ENCODE measurements around the gene SRGAP3.

SRGAP3 gene

DNA sequence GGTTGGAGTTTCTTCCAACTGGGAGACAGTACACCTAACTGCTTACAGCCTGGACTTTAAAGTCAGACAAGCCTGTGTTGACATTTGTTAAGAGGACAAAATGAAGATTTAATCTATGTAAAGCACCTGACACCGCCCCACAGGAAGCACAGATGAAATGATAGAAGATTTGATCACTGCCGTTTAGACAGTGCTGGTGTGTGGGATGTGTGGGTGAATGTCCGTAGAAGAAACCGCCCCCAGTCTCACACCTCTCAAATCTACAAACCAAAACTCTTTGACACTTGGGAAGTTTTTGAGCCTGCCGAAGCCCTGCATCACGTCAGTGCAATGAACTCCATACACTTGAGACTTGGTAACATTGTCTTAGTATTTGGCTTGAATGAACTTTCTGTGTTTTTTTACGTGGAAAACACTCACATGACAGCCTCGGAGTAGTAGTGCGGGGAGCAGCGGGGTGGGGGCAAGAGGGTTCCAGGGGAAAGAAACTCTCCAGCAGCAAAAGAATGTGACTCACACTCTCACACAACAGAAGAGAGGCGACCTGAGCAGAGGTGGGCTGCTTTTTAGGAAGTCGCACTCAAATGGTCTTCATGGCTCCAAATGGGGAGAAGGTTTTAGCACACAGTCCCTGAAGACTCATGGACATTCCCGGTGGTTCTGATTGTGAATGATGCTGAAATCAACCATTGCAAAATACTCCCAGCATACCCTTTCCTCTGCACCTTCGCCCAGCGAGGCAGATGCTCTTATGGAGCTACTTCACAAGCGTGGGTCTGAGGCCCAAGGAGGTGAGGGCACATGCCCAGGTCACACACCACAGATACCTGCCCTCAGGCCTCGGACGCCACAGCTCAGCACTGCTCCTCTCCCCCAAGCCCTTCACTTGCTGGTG is 79.2 kb downstream of the SRGAP3 start:
- DNase-seq = peak in 1 of 2 donors; percentile 9

DNA sequence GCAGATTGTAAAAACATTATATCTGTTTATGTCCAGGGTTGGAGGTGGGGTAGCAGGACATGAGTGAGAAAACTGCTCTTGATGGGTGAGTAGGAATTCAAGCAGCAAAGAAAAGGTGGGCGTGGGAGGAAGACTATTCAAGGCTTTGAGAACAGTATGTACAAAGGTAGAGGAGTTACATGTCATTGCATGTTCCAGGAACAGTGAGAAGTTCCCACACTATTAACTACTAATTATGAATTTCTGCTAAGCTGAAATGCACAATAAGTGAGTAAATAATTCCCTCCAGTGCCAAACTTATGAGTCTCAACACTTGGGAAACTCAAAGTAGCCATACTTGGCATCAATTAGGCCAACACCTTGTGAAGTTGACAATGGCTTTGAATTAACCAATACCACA is 80.1 kb downstream of the SRGAP3 start:
- DNase-seq = no peak

DNA sequence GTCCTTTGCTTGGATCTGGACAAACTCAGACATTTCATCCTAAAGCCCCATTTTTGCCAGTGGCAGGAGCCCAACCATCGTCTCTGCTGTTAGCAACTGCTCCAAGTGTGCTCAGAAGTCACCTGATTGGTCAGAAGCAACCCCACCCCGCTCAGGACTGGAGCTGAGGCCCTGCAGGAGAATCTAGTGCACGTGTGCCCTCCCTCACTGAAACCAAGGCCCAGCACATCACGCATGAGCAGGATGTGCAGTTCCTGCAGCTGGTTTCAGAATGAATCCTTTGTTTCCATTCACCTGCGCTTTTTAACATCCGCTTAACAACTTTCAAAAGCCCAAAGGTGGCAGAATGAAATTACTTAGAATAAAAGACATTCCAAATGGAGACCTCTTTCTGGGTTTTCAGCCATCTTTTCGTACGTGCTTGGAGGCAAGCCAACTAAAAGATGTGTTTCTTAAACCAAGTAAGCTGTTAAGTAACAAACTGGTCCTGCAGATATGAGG is 81.2 kb downstream of the SRGAP3 start:
- DNase-seq = peak in 1 of 2 donors; percentile 20

DNA sequence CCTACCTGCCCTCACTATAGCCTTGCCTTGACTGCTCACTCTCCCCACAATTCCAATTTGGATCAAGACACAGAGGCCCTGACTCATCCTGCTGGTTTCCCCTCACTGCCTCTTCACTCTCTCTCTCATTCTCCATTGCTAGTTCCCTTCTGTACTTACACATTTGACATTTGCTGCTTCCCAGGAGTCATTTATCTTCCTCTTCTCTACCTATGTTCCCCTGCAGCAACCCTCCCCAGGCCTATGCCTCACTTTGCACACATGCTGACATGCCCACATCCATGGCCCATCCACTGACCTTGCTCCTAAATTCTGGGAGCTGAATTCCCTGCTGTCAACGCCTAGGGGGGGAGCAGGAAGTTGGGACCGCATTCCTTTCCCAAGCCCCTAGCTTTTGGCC is 82.2 kb downstream of the SRGAP3 start:
- DNase-seq = no peak

DNA sequence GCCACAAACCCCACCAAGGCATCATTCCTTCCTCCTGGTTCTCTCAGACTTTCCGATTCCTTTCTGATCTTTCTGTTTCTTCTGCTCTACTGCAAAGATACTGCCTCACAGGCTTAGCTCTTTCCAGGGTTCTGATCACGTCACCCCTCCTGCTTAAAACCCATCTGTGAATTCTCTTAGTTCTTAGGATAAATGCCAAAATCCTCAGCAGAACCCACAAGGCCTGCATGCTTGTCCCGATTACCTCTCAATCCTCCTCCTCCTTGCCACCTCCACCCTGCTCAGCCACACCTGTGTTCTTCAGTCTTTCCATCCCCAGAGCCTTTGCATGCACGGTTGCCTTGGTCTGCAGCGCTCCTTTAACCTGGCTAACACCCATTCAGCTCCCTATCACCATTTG is 84.0 kb downstream of the SRGAP3 start:
- DNase-seq = no peak

DNA sequence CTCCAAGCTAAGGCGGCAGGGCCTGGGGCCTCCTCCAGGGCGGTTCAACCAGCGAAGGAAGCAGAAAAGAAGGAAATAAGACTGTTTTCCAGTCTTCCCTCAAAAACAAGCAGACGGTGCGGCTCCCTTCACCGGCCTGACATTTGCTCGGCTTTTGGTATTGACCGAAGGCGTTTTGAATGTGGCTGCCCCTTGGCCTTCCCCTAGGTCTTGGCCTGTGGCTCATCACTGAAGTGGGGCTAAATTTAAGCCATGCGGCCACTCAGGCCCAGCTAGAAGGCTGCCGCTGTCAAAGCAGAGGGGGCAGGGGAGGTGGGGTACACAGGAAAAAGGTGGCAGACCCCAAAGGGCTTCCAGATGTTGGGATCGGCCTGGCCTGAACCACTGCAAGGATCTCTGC is 86.2 kb downstream of the SRGAP3 start:
- DNase-seq = no peak

DNA sequence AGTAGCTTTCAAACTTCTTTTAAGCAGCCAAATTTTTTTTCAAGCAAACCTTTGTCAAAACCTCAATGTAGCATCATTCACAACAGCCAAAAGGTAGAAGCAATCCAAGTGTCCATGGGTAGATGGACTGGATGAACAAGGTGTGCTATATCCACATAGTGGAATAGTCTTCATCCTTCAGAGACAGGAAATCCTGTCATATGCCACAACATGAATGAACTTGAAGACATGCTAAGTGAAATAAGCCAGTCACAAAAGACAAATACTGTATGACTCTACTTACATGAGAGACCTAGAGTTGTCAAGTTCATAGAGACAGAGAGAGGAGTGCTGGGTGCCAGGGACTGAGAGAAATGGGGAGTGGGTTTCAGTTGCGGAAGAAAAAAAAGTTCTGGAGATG is 87.6 kb downstream of the SRGAP3 start:
- DNase-seq = no peak

DNA sequence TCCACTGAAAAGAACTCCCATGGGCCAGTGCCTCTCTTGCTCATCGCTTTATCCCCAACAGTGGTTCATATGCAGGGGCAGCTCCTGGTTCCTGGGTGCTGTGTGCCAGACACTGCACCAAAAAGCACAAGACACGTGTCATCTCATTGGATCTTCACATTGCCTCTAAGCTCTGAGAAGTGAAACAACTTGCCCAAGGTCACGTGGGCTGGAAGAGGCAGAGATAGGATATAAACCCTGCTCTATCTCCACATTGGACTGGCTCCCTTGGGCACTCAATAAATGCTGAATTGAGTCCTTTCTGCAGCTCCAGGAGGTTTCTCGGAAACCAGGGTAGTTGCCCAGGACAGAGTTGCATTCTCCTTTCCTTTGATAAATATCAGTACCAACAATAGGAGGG is 88.1 kb downstream of the SRGAP3 start:
- DNase-seq = no peak

DNA sequence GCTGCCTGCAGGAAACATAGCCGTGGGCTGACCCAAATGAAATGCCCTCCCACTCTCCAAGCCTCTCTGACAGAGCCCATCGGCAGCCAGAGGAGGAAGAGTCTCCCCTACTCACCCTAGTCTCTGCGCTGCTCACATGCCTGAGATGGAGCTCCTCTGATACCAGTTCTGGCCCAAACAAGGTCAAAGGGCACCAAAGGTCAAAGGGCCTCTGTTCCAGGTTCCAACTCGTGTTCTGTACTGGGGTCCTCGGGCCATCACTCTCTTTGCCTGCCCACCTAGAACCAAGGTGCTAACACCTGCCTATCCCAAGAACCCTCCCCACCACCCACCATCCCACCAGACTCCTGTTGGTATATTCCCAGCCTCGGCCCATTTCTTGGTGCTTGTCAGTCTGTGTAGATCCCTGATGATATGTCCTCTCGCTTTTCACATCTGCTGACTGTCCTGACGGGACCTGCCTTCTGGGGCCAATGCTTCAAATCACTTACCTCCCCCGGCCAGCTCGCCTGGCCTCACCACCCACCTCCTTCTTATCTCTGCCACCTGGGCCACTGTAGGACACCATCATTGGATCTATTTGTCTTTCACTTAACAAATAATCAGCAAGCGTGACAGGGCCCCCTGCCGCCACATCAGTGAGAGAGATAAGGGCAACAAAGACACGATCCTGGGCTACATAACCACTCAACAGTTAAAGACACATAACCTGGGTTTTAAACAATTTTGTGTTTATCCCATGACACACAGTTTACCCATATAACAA is 90.4 kb downstream of the SRGAP3 start:
- DNase-seq = no peak

DNA sequence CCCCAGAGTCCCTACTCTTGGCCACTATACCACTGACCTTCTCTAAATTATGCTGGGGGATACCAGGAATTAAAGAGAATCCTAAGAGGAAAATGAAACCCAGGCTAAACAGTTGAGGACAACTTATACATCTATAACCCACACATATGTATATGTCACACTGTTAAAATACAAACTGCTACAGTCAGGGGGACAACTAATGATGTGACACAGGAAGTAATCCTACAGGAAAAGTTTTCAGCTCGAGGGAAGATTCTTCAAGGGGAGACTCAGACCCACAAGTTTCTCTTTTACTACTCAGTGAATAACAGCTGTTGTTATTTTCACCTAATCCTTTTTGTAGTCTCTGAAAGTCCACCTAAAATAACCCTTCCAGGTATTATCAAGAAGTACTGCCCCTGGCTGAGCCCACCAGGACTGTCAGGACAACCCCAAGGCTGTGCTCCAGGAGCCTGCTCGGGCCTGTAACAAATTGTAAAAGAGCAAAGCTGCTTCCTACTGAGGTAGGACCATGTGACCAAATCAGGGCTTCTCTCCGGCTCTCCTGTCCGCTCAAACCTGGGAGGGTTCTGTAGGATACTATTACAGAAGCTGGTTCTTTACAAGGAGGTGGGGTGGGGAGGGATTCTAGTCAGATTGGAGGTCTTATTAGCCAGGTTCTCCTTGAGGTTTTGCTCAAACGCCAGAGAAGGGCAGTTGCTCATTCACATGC is 91.6 kb downstream of the SRGAP3 start:
- DNase-seq = no peak

DNA sequence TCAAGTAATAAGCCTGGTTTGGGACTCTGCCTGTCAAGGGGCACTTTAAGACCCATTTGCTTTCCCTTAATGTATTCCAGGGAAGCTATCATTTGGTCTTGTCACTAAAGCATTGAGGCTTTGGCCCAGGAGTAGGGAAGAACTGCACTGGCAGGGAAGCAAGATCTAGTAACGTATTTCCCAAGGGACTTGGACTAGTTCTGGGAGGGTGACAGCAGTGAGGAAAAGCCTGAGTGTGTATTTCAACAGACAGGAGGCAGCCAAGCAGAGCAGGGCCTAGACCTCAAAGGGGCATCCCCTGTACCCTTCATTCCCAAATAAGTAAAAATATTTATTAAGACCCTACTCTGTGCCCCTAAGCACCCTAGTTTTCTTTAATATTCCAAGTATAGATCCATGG is 92.8 kb downstream of the SRGAP3 start:
- no peak for DNase-seq

DNA sequence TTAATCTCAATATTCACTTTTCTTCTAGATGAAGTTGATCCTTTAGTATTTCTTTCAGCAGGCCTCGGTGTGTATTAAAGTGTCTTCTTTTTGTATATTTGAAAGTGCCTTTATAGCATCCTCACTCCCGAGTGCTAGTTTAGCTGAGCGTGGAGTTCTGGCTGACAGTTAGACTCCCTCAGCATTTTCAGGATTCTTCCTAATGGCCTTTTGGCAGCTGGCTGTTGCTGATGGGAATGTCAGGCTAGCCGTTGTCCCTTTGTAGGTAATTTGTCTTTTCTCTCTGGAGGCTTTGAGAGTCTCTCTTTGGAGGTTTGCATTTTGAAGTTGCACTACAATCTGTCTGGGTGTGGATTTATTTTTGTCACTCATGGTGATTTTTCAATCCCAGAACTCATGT is 94.4 kb downstream of the SRGAP3 start:
- no peak for DNase-seq

DNA sequence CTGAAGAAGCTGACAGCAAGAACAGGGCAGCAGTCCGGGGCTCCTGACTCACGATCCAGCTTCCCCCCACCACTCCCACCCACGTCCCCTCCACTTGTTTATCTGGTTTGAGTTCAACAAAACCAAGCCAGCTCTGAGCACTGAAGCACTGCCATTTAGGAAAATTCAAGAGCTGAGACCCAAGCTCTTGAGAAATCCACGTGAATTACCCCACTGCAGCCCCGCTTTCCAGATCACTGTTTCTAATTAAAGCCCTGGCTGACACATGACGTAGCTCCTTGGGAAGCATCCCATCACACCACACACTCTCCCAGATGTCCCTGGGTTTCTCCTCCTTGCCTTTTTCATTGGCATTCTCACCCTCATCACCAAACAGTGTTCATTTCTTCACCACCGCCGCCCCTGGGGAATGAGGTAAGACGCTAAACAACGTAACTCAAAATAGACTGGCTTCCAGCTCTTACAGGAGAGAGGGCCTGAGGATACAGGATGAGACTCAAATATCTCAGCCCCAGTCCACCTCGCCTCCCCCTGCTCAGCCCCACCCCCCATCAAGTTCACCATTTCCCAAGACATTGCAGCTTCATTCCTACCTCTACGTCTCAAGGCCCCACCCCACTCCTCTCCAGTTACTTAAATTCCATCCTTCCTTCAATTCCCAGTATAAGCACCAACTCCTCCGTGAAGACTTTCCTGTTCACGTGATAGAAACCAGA is 95.4 kb downstream of the SRGAP3 start:
- no peak for DNase-seq

DNA sequence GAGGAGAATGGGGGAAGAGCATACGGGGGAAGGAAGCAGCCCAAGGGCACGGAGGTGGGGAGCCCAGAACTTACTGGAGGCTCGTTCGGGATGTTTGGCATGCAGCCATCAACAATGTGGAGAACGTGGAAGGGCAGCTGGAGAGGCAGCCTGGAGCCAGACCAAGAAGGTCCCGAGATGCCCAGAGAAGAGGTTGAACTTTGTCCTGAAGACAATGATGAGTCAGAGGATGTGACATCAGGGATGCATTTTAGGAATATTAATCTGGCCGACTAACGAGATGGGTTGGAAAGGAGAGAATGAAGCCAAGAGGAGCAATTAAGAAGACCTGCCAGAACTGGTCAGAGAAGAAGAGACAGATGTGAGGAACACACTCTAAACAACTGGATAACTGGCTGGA is 98.2 kb downstream of the SRGAP3 start:
- DNase-seq = no peak

DNA sequence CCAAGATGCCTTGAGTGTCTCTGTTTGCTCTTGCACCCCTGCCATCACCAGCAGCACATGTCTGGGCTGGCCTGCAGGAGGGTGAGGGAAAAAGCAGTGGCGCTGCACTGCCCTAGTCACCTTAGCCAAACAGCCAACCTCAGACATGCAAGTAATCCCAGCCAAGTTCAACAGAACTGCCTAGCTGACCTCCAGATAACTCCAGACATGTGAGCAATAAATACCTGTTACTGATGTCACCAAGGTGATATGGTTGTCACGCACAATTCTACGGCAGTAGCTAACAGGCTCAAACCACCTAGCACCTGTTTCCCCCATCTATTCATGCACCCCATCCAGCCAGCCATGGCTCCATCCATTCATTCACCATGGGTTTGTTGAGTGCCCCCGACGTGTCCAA is 99.9 kb downstream of the SRGAP3 start:
- DNase-seq = no peak

DNA sequence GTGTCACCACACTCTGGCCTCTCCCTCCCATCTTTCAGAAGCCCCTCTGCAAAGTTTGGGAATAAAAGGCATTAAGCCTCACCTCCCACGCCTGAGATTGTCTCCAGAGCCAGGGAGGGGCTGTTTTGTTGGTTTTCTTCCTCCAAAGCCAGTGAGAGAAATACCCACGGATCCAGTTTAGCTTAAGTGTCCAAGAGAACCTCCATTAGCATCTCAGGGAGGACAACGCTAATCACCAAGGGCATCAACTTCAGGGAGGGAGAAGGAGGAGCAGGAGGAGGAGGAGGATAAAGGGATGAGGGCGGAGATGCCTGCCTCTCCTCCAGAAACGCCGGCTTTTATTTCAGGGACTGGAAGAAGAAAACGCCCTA is 101.6 kb downstream of the SRGAP3 start:
- DNase-seq = no peak

DNA sequence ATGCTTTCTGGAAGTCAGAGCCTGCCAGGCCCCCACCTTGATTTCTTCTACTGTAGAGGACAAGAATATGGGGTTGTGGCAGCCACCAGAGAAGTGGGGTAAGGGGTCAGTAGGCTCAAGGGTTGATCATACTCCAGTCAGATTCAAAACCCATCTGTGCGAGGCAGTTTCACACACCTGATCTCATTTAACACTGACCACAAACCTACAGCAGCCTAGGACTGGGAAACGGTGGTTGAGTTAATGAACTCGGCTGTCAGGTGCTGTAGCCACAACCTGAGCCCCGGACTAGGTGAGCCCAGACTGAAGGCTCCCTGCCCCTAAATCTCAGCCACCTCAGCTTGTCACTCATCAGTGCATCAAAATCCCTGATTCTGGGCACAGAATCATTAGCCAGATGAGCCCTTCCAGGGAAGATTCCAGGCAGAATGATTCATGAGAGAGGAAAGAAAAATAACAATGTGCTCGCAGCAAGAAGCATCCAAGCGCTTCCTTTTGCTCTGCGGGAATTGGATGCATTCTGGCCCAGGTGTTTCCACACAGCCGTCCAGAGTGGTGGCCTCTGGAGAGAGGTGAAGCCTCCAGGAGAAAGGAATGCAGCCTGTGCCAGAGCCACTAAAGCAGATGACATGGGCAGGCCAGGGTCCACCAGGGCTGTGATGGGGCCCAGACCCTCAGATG is 102.1 kb downstream of the SRGAP3 start:
- no peak for DNase-seq

DNA sequence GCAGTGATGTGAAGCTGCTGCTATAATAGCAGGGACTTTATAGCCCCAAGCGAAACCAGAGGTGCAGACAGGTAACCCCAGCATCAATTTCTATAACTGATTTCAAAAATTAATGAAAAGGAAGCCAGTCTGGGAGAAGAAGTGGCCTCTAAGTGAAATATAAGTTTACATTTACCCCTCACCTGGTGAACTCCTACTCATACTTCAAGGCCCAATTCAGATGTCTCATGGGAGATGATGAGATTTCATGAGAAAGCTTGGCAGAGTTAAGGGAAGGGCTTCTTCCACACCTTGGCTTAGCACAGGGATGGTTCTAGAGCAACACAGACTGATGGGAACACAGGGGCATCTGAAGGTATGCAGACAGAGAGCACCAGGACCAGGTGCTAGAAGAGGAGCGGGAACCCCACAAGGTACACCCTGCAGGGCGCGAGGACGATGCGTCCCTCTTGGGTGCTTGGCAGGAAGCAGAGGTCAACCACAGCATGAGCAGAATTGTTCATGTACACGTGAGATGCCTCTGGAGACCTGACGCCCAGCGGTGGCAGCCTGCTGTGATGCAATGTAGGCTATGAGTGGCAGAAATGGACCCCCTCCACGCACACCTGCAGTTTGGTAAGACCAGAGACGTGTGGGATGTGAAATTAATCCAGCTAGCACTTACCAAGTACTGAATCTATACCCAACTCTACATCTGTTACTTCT is 102.9 kb downstream of the SRGAP3 start:
- DNase-seq = no peak

DNA sequence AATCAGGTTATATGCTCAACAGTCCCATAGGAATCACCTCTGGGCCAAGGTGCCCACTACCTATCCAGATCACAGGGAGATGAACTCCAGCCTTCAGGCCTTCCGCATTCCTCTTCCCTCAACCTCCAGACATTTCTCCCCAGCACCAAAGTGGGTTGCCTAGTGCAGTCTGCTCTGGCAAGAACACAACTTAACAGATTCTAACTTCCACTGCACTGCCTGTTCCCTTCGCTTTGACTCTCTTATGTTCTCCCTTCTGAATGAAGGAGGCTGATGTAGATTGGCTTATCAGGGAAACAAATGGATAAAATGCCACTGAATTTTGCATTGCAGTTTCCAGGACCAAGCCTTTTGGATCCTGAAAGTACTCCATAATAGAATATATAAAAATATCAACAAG is 106.3 kb downstream of the SRGAP3 start:
- no peak for DNase-seq

DNA sequence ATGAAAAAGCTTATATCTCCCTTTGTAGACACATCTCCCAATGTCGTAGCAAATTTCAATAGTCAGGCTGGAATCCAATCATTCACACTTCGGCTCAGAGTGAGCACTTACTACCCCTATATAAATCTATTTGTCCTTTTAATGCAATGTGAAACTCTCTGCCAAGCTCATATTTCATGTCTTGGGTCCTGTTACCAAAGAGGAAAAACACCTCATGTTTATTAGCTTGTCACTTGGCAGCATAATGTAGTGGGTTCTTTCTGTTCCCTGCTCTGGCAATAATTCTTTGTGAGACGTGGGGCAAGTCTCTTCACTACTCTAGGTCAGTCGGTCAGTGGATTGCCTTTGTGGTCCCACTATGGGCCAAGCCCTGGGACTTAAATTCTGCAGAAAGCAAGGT is 107.1 kb downstream of the SRGAP3 start:
- DNase-seq = no peak

DNA sequence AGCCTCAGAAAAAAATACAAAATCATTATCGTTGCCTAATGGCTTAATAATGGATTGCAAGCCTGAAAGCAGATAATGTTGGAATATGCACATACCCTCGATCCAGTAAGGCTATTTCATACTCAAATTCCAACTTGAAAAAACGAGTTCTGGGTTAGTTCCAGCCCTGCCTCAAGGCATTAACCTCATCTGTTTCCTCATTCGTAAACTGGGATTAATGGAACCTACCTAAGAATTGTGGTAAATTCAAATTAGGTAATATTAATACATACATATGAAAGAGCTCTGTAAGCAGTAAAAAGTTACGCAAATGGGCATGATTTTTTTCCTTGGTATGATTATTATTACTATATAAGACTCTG is 107.5 kb downstream of the SRGAP3 start:
- DNase-seq = no peak

DNA sequence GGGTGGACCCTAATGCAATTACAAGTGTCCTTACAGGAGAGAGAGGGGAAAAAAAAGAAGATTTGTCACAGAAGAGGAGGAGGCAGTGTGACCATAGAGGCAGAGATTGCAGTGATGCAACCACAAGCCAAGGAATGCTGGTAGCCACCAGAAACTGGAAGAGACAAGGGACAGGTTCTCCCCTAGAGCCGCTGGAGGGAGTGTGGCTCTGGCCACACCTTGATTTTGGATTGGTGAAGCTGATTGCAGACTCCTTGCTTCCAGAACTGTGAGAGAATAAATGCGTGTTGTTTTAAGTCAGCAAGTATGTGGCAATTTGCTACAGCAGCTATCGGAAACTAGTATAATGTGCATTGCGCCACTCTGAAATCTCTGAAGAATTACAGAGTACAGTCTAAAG is 110.1 kb downstream of the SRGAP3 start:
- no peak for DNase-seq

All from CD4-positive, alpha-beta T cell treated with Interleukin-1 beta for 1 hour (primary cell).